Measurements from ENCODE around the gene SYNPR.
"Not testable (repeated sequence)": the region's sequence is repeated elsewhere in the genome, so short reads cannot be mapped to it uniquely, and the experiment has no call there.

The SYNPR gene

DNA sequence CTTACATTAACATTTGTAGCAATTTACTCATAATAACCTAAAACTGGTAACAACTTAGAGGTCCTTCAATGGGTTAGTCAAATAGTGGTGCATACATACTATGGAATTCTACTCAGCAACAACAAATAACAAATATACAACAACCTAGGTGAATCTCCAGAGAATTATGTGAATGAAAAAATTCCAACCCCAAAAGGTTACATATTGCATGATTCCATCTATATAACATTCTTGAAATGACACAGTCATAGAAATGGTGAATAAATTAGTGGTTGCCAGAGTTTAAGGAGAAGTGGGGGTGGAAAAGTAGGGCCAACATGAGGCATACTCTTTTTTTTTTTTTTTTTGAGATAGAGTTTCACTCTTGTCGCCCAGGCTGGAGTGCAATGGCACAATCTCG is 361.7 kb downstream of the SYNPR start:
- no peak for DNase-seq

GRCh38 chr3:63642488-63642887 is 364.4 kb downstream of the SYNPR start:
- DNase-seq = no peak

- no peak for DNase-seq
Observed at GRCh38 chr3:63644212-63644797, 366.2 kb downstream of the SYNPR start.

- not testable (repeated sequence) for DNase-seq
Observed at GRCh38 chr3:63644928-63645781, 367.0 kb downstream of the SYNPR start.

DNA sequence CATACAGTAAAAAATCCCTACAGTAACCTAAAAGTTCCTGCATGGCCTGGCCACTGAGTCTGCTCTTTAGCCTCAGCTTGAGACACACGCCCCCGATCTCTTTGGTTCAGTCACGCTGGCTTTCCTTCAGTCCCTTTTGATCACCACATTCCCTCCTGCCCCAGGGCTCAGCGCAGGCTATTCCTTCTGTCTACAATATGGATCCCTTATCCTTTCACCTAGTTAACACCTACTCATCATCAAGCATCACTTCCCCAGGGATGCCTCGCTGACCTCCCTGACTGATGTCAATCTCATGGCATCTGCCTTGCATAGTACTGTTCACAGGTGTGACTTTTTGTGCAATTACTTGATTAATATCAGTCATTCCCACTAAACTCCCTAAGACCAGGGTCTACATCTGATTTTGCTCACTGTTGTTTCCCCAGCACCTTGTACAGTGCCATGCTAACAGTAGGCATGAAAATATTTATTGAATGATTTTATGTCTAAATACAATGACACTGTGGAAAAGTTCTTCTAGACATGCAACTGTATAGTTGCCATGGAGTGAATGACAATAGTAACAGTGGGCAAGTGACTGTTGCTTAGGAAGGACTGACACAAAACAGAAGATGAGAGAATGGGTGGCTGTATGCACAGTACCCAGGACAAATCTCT is 374.1 kb downstream of the SYNPR start, which contains the start of gene SNTN:
Gene SNTN, plus strand, starts transcription at position 610 of the 660 bp plus-strand sequence. Its CDS starts 13 bp downstream, at position 623.
- DNase-seq = no peak

DNA sequence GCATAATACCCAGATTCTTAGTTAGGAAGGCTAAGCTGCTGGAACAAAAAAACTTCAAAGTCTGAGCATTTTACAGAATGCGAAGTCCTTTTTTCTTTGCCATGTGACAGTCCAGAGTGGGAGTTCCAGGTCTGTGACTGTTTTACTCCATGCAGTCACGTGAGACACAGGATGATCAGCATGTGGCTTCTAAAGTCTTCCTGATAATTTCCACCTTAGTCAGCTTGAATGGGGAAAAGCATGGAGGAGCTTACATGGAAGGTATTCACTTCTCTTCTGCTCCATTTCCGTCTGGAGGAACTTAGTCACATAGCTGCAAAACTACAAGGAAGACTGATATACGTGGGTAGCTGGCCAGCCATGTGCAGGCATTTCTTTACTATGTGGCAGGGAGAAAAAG is 376.1 kb downstream of the SYNPR start:
- DNase-seq = no peak

DNA sequence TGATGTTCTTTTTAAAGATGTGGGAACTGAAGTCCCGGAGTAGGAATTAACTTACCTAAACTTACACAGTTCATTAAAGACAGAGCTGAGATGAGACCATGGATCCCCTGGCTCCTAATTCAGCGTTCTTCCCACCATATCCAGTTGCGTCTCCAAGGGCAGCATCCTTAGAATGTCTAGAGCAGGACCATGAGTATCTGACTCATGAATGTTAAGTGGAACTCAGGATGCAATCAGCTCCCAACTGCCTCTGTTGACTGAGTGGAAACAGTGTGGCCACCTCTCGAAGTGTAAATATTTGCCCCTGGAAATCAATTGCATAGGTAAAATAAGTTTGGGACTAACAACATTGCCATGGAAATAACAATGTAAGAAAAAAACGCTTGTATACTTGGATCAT is 376.8 kb downstream of the SYNPR start:
- DNase-seq = no peak

DNA sequence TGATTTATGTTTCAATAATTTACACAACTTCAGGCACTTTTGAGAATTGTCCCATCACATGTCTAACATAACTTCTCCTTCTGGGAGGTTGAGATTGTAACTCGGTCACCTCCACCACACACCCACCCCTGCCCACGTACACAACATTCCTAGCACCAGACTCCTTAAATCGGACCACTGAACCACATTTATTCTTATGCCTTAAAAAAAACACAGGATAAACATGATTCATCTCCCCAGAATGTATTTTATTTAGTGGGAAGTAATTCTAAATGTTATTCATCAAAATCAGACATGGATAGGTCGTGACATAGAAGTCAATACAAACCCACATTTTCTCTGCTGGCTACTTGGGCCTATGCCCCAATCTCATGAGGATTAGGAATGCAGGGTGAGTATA is 377.4 kb downstream of the SYNPR start:
- no peak for DNase-seq

DNA sequence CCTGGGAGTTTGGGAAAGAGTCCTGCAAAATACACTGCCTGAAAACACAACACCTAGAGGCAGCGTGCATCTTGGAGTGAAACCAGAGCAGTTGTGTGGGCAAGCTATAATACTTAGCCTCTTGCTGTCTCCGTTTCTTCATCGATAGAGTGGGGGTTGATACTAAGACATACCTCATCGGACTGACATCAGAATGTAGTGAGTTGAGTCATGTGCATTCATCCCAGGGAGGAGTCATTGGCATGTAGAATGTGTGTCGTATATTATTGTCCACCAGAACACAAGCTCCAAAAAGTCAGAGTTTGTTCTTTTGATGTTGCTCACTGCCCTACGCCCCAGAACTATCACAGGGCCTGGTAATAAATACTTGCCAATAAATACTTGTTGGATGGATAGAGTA is 378.7 kb downstream of the SYNPR start:
- no peak for DNase-seq

DNA sequence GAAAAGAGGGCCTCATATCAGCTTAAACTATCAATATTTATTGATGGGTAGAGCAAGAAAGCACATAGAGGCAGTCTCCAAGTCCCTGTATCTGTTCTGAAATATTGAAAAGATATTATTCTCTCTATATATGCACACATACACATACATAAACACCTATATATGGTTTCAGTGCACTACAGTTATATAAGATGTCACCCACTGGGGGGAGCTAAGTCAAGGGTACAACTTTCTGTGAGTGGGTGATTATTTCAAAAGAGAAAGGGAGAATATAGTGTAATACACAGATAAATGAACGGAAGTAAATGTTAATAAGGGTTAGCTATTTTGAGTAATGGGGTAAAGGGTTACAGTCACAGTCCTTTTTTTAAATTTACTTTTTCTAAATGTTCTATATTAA is 383.1 kb downstream of the SYNPR start:
- DNase-seq = no peak

DNA sequence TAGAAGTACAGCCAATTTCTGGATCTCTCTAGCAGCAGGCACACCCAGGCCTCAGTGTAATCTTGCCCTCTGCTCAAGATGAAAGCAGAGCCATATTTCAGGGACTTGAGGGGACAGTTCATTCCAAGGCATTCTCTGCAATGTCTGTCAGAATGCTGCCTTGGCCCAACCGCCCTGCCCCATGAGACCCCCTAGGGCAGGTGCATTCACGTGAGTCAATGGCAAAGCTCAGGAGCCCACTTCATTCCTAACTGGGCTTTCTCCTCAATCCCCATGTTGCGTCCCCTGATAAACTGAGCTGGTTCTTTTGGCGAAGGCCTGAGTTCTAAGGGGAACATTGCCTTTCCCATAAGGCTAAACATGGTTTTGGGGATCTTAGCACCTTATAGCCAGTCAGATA is 383.9 kb downstream of the SYNPR start:
- DNase-seq = no peak

DNA sequence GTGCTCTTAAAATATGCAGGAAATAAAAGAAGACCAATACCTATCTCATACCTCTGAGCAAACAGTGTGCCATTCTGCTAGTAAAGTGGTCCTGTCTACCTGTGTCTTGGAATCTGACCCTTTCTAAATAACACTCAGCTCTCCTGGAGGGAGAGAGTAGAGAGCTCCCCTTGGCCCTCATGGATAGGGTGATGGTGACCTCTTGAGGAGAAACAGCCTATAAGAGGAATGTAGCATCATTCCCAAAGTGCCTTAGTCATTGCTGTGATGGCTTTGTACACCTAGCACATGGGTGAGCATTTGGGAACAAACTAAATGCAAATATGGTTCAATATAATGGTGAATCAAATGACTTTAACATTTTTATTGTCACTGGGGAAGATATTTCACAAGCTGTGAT is 384.4 kb downstream of the SYNPR start:
- DNase-seq = no peak
